HG03378 (cell line): Measurements from ENCODE around the gene RGS3.
"Not testable (repeated sequence)": the region's sequence is repeated elsewhere in the genome, so short reads cannot be mapped to it uniquely, and the experiment has no call there.

ENCODE experiments used
- ATAC-seq: cut with Tn5 transposase; IDR thresholded peaks from one replicate; pipeline ENCODE4 v1.9.1; 2021; ENCODE audit warnings: mild to moderate bottlenecking, moderate library complexity; ENCODE audit not compliant: unreplicated experiment

RGS3 gene

DNA sequence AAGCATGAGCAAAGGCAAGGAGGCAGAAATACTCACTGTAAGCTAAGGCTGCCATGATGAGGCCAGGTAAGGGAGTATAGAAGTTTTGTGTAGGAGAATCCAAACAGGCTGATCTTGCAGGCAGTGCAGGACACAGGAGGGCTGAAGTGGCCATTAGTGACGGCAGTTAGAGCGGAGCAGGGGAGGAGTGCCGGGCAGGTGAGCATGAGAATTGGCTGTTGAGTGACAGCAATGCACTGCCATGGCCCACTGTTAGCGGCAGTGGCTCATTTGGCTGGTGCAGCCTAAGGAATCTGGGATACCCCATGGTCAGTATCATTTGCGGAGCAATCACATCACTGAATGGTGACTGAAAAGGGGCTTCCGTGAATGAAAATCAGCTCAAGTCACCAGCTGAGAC lies 22.8 kb downstream of the RGS3 start:
- ATAC-seq = no peak

DNA sequence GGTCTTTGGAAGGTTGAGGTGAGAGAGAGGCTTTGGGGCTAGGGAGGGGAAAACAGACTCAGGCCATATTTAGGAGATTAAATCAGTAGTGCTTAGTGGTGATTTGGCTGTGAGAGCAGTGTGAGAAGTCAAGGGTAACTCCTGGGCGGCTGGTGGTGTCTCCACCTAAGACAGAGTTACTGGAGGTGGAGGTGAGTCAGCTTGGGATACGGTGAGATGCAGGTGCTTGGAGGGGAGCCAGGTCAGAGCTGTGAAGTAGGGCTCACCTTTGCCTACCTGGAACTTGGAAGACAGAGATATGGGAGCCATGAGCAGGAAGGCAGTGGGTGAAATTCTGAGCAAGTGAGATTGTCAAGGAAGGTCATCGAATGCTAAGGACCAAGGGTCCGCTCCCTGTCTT lies 24.5 kb downstream of the RGS3 start:
- no peak for ATAC-seq

DNA sequence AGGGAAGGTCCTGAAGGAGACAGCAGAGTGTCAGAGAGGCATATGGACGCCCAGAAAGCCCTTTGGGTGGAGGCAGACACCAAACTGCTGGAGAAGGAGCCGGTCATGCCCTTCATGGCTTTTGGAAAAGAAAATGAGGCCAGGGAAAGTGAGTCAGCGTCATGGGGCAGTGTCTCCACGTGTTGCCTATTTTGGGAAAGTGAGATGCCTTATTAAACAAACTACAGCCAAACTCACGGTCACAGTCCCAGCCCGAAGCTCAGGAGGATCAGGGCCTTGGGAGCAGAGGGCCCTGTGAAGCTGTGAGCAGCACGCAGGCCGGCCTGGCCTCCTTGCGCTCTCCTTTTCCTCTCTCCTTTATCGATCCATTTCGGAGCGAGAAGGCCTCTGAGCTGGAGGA lies 25.0 kb downstream of the RGS3 start:
- no peak for ATAC-seq

DNA sequence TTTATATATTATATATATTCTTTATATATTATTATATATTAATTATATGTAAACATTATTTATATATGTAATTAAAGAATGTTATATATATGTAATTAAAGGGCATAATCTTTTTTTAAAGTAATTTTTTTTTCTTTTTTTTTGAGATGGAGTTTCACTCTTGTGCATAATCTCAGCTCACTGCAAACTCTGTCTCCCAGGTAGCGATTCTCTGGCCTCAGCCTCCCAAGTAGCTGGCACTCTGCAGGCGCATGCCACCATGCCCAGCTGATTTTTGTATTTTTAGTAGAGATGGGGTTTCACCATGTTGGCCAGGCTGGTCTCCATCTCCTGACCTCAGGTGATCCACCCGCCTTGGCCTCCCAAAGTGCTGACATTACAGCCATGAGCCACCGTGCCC lies 27.6 kb downstream of the RGS3 start:
- not testable (repeated sequence) for ATAC-seq

DNA sequence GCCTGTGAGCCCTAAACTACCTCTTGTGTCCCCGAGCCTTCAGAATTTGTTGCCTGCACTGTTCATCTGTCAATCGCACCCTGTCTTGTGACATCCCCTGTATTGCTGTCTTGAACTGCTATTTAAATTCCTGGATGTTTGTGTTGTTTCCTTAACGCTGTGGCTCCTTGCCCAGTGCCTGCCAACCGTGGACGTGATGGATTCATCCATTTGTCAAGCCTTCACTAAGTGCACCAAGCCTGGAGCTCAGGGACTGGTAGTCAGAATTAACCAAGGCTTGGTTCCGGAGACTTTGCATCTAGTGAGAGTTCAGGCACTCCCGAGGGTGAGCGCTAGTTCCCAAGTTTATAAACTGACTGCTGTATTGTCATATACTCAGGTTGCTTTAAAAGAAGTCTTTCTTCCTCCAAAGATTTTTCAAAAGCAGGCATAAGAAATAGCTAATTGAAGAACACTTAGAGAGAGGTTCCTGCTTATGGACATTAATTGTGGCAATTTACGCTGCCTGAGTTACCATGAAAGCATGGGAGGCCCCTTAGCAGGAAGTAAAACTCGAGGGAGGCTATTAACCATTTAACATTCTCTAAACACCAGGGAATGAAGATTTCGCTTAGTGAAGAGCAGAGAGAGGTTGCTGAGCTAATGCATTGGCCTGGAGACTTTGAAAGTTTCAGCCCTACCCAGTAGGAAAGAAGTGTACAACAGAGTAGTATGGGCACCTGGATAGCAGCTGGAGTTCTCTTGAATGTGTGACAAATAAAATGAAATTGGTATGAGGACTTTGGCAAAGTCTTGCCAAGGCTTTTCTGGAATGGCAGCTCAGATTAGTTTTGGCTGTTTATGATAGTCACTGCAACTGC lies 29.0 kb downstream of the RGS3 start:
- no peak for ATAC-seq

DNA sequence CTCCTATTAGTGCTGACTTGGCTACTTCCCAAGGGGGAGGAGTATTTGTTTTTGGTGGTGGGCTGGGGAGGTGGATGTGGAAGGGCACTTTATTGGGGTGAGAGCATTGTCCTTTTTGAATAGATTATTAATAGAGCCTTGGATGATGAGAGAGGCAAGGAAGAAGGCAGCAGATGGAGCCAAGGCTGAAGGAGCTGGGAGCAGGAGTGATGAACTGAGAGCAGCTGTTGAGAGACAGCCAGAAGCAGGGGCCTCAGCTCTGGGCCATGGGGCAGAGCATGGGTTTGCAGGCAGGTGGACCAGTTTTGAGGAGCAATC lies 29.6 kb downstream of the RGS3 start:
- ATAC-seq = no peak

DNA sequence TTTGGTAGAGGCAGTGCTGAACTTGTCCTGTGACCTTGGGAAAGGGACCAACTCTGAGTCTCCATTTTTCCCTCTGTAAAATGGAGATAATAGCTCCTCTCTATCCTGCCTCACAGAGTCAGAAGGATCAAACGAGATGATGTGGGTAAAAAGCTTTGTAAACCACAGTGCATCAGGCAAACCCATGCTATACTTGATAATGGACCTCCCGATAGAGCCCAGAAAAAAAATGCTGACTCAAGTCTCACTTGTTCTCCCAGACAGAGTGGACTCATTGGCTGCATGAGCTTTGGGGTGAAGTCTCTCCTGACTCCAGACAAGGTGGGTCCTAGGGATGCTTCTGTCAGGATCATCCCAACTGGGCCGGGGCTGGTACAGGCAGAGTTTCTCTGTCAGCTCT lies 32.0 kb downstream of the RGS3 start:
- ATAC-seq = no peak

DNA sequence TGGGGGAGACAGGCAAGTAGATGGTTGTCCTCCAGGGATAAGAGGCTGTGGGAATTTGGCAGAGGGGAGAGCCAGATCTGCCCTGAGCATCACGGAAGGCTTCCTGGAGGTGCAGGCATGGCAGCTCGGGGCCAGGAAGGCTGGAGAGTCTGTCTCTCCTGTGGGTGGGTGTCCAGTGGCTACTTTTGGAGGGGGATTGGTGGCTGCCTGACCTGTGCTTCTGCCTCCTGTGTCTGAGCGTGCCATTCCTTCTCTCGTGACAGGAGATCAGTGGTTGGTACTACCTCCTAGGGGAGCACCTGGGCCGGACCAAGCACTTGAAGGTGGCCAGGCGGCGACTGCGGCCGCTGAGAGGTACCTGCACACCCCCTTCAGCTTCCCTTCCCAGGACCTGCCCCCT lies 33.5 kb downstream of the RGS3 start:
- ATAC-seq = no peak

DNA sequence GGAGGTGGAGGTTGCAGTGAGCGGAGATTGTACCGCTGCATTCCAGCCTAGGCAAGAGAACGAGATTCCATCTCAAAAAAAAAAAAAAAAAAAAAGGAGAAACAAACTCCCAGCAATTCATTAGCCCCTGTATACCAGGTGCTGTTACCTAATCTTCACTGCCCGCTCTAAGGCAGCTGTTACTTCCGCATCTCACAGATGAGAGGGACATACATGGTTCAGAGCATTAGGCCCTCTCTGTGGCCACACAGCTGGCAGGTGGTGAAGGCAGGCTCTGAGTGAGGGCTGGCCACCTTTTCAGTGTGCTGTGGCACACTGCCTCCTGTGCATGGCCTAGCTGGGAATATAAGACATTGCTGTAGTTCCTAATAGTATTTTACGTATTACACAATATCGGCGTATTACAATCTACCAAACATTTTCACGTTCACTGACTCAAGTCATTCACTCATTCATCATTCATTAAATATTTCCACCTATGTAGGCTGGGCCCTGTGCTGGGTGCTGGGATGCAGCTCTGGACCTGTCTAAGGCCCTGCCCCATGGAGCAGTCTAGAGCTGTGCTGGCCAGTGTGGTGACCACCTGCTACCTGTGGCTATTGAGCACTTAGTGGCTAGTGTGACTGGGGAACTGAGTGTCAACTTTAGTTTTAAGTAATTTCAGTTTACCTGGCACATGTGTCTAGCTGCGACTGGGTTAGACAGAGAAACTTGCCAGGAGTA lies 35.8 kb downstream of the RGS3 start:
- no peak for ATAC-seq

DNA sequence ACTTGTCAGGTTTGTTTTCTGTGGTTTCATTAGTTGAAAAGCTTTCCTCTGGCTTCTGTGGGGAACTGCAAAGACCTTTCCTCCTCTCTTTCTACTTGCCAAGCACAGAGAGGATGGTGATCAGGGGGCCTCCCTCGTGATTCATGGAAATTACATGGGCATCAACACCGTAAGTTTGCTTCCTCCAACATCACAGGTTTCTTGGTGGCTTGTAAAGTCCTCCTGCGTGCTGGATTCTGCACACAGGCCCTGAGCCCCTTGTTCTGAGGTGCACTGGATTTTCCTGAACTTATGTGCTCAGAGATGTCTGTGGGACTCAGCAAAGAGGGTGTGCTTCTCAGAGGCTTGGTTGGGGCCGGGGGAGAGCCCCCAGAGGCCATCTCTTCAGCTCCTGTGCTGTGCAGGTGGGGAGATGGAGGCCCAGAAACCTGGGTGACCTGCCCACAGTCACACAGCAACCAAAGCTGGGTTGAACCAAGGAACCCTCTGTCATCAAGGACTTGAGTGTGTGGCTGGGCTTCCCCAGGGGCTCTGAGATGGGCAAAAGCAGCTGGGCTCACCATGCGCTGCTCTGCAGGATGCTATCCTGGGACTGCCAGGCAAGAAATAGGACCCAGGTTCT lies 36.5 kb downstream of the RGS3 start:
- ATAC-seq = no peak

DNA sequence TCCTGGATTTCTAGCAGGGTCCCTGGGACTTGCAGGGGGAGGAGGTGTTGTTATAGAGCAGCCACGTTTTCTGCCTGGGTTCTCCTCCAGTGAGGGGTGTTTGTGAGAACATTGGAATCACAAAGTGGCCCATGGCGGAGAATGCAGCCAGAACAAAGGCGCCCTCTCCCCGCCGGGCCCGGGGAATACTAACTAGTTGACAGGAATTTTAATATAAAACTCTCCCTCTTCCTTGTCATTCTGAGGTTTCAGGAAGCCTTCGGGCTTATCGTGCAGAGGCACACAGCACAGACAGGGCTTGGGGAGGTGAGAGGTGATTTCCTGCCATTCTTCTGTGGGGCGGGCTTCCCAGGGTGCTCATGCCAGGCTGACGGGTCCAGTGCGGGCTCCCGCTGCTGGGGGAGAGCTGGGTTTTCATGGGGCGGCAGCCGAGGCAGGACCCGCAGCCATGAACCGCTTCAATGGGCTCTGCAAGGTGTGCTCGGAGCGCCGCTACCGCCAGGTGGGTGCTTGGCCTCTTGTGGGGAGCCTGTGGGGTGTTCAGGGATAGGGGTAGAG lies 37.7 kb downstream of the RGS3 start:
- no peak for ATAC-seq

DNA sequence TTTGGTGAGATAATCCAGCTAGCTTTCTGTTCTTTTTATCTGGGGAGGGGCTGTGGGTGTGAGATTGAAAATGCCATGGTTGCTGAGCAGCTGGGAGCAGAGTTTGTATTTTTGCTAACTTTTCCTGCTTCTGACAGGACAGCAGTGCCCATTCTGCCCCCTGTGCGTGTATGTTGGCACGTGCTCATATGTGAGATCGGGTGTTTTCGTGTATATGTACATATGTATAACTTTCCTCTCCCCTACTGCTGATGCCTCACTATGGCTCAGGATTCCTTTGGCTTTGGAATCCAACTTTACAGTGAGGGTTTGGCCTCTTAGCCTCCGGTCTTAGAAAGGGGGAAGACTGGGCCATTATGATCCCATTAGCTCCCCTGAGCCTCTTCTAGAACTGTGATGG lies 38.3 kb downstream of the RGS3 start:
- no peak for ATAC-seq

DNA sequence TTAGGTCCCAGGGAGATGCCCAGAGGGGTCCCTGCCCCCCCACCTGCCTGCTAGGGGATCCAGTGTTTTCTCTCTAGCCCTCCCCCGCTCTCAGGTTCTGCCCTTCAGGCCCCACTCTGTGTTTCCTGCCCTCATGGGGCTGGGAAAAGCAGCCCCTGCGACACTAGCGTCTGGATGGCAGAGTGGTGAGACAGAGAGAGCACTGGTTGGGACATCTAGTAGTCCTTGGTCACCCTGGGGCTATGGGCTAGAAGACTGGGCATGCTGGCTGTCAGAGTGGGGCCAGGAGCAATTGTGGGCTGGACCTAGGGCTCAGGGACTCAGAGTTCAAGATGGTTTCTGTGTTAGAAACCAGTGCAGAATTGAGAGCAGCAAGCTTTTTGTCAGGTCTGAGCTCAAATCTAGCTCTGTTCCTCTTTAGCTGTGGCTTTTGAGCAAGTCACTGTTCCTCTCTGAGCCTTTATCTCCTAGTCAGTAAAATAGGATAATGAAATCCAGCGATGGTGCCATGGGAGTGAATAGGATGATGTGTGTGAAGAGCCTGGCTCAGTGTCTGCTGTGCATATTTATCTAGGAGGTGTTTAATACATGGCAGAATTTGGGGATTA lies 39.0 kb downstream of the RGS3 start:
- no peak for ATAC-seq

DNA sequence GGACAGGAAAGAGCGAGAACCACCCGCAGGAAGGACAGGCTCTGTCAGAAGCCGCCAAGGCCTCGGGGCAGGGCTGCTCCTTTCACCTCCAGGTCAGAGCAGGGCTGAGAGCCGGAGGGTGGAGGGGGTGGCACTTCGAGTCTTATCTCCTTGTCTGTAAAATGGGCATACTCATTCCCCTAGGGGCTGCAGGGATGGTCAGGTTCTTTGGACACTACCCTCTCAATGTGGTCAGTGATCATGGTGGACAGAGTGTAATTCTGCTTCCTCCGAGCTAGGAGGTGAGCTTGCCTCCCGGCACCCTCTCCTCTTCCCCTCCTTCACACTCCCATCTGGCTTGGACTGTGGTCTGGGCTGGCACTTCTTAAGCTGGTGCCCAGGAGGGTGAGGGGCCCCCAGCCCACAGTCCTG lies 39.6 kb downstream of the RGS3 start:
- no peak for ATAC-seq

DNA sequence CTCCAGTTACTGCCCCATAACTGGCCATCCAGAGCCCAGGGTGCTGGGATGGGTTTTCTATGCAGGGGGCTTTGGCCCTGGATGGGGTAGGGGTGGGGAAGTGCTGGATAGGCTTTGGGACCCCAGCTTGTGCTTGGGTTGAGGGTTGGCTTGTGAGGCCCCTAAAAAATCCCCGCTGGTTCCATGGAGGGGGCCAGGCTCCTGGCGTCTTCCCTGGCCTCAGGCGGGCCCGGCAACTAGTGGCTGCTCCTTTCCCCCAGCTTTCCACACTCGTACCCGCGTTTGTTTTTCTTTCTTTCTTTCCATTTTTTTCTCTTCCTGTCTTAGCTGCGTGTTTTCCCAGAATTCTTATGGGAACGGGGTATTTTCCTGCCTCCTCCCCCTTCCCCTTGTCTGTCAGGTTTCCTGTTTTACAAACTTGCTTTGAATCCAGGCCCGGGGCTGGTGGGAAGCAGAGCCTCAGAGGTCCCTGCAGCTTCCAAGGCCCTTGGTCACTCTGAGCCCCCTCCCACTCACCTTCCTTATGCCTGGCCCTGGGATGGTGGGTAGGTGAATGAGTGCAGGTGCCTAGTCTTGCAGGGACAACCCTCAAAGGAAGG lies 40.2 kb downstream of the RGS3 start:
- no peak for ATAC-seq

DNA sequence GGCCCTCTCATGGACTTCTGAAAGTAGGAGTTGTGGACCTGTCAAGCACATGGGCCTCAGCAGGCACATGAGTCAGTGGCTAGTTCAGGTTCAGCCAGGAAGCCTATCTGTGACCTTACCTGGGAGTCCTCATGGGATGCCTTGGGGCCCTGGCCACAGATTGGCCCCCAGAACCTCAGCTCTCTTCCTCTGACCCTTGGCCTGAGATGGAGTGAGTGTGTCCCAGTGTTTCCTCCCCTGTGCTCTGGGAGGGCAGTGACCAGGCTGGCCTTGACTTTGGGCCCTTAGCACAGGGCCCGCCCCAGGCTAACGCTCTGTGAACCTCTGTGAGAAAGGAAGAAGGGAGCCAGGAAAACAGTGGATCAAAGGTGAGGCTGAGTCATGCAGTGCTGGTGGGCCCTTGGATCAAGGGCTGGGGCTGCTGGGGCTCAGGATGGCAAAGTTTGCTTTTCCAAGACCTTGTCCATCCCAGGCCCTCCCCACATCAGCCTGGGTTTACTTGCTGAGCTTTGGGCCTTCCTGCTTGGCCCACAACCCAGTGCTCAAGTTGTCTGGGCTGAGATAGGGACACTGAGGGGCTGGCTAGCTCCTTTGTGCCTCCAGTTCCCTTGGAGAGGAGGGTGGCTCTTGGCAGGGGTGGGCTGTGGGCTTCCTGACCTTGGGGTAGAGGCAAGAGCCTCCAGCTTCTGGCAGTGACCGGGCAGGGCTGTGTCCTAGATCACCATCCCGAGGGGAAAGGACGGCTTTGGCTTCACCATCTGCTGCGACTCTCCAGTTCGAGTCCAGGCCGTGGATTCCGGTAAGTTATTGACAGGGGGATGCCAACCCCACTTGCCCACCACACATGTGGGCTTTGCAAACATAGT lies 41.4 kb downstream of the RGS3 start:
- no peak for ATAC-seq

DNA sequence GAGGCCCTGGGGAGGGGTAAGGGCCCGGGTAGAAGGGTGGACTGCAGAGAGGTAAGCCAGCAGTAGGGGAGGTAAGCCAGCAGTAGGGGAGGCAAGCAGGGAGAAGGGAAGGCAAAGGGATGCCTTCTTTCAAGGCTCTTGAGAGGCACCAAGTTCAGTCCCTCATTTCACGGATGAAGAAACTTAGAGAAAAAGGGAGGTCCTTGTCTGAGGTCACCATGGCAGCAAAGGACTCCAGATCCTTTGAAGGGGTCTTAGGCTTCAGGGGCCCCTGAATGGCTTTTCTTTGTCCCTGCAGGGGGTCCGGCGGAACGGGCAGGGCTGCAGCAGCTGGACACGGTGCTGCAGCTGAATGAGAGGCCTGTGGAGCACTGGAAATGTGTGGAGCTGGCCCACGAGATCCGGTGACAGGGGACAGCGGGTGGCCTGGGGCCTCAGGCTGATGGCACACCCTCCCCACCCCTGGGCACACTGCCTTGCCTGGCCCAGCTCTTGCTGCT lies 42.6 kb downstream of the RGS3 start:
- ATAC-seq = no peak

DNA sequence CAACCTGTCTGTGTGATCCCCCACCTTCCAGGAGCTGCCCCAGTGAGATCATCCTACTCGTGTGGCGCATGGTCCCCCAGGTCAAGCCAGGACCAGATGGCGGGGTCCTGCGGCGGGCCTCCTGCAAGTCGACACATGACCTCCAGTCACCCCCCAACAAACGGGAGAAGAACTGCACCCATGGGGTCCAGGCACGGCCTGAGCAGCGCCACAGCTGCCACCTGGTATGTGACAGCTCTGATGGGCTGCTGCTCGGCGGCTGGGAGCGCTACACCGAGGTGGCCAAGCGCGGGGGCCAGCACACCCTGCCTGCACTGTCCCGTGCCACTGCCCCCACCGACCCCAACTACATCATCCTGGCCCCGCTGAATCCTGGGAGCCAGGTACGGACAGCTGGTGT lies 43.7 kb downstream of the RGS3 start:
- ATAC-seq = no peak

DNA sequence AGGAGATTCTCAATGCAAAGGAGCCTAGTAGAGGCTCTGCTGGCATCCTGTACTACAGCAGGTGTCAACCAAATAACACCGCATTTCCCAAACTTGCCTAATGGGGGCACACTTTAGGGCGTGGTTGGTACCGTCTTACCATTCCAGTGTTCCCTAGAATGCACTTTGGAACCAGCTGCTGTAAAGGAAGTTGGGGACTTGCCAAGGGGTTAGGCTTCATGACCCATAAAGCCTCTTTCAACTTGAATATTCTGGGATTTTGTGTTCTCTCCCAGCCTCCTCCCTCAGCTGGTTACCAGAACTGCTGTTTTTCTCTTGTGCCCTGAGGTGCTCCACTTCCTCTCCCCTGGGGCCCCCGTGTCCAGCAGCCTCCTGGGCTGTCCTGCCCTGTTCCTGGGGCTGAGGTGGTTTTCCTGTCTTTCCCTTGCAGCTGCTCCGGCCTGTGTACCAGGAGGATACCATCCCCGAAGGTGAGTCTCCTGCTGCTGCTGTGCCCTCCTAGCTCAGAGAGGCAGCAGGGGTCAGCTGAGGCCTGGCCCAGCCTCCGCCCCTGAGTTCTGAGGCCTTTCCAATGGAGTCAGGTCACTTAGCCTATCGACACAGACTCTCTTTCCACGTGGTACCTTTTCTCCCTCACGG lies 44.7 kb downstream of the RGS3 start:
- no peak for ATAC-seq
